HCT116 (cell line): ENCODE data around the gene NCAN. TPM values are rescaled to one million over a fixed set of nuclear protein-coding genes. Genes with fewer than 3 reads are reported as not detected.

Source experiments
- ATAC-seq: fragments of 200-7000 bp; cut with Tn5 transposase; 2 replicates; pipeline ENCODE4 v1.9.1; 2020; ENCODE audit warnings: mild to moderate bottlenecking, moderate library complexity
- BruUV-seq: library from RNA; stranded (reverse); fragments of 400-500 nt; replicated peaks from 2 replicates; lab custom pipeline; 2021; lab: Mats Ljungman, UMichigan
- CTCF ChIA-PET: fragments of 300-600 bp; sonication (Branson Sonifier 250); formaldehyde crosslinking; loops from one replicate; lab custom pipeline; 2021; ENCODE audit warnings: antibody characterized with exemption; lab: Charles Lee
- POLR2A ChIA-PET: fragments of 300-600, 350-600 bp; sonication (Branson Sonifier 250); formaldehyde crosslinking; loops from one replicate; lab custom pipeline; 2021; ENCODE audit warnings: antibody characterized with exemption; lab: Charles Lee
- RAD21 ChIA-PET, 2 experiments: fragments of 300-600 bp; sonication (Branson Sonifier 250); formaldehyde crosslinking; loops; one replicate each; lab custom pipeline; 2023; ENCODE audit warnings: low total read pairs in 2 of 2; ENCODE audit not compliant: uncharacterized antibody in 2 of 2, unreplicated experiment in 2 of 2, low non-redundant PET in 1 of 2; lab: Charles Lee
- DNase-seq: peaks from one replicate; pipeline ENCODE4 v3.0.0-alpha.2; 2010; ENCODE audit warnings: low read depth, low spot score
- H2AFZ ChIP-seq: fragments of 200-600 bp; shearing (Covaris generic), sonication (generic); 2 replicates; pipeline ENCODE4 v1.6.1; 2017; ENCODE audit warnings: low read depth, mixed run types, mixed read lengths, antibody characterized with exemption, low read length; ENCODE audit not compliant: poor library complexity, severe bottlenecking
- H3K27ac ChIP-seq: 2 replicates; pipeline ENCODE4 v1.5.1; 2012; ENCODE audit warnings: low read depth, low read length
- H3K27me3 ChIP-seq: fragments of 200-600 bp; sonication (generic); 2 replicates; pipeline ENCODE4 v1.6.1; 2016; ENCODE audit warnings: mixed run types, low read length, mixed read lengths; ENCODE audit not compliant: insufficient read depth
- H3K36me3 ChIP-seq, 2 experiments: fragments of 200-500 bp in 1 of 2; fragments of 200-600 bp in 1 of 2; sonication (Bioruptor generic) in 1 of 2; sonication (generic) in 1 of 2; 2 replicates each; pipeline versions ENCODE4 v1.5.1 to v1.6.1; 2014 to 2016; ENCODE audit warnings: low read length in 2 of 2, inconsistent platforms in 1 of 2, mixed read lengths in 1 of 2, mixed run types in 1 of 2; ENCODE audit not compliant: insufficient read depth in 2 of 2, control insufficient read depth in 1 of 2
- H3K4me1 ChIP-seq, 2 experiments: fragments of 200-600 bp in 1 of 2; sonication (generic) in 1 of 2; 2 replicates each; pipeline versions ENCODE4 v1.5.1 to v1.6.1; 2012 to 2017; ENCODE audit warnings: low read length in 2 of 2, inconsistent platforms in 1 of 2, mild to moderate bottlenecking in 1 of 2, mixed read lengths in 1 of 2, mixed run types in 1 of 2, moderate library complexity in 1 of 2; ENCODE audit not compliant: insufficient read depth in 2 of 2, control insufficient read depth in 1 of 2
- H3K4me2 ChIP-seq: fragments of 200-600 bp; sonication (generic); 2 replicates; pipeline ENCODE4 v1.6.1; 2017; ENCODE audit warnings: mixed run types, low read length, mixed read lengths
- H3K4me3 ChIP-seq, 2 experiments: fragments of 200-600 bp in 1 of 2; sonication (generic) in 1 of 2; replicated peaks in 1 of 2; 2 replicates each; pipeline ENCODE4 v1.5.1; 2011 to 2016; ENCODE audit warnings: low read length in 2 of 2, control low read depth in 1 of 2, low read depth in 1 of 2, mild to moderate bottlenecking in 1 of 2, mixed read lengths in 1 of 2, mixed run types in 1 of 2
- H3K79me2 ChIP-seq: fragments of 200-600 bp; sonication (generic); 2 replicates; pipeline ENCODE4 v1.6.1; 2017; ENCODE audit warnings: mild to moderate bottlenecking, mixed run types, low read length, moderate library complexity, mixed read lengths; ENCODE audit not compliant: insufficient read depth
- H3K9ac ChIP-seq: fragments of 200-600 bp; sonication (generic); 2 replicates; pipeline ENCODE4 v1.6.1; 2016; ENCODE audit warnings: low read length, mixed read lengths
- H3K9me2 ChIP-seq: fragments of 200-600 bp; sonication (generic), shearing (Covaris generic); 2 replicates; pipeline ENCODE4 v1.6.1; 2017; ENCODE audit warnings: mixed run types, mild to moderate bottlenecking, moderate library complexity; ENCODE audit not compliant: insufficient read depth
- H3K9me3 ChIP-seq, 2 experiments: fragments of 200-500 bp in 1 of 2; fragments of 200-600 bp in 1 of 2; sonication (Bioruptor generic) in 1 of 2; sonication (generic) in 1 of 2; 2 replicates each; pipeline ENCODE4 v1.6.1; 2014 to 2017; ENCODE audit warnings: low read length in 2 of 2, mixed read lengths in 2 of 2, inconsistent platforms in 1 of 2, low read depth in 1 of 2, mild to moderate bottlenecking in 1 of 2, mixed run types in 1 of 2, moderate library complexity in 1 of 2; ENCODE audit not compliant: control insufficient read depth in 1 of 2, insufficient read depth in 1 of 2
- H4K20me1 ChIP-seq: fragments of 200-600 bp; sonication (generic), shearing (Covaris generic); 2 replicates; pipeline ENCODE4 v1.6.1; 2017; ENCODE audit warnings: mixed run types, mild to moderate bottlenecking, moderate library complexity; ENCODE audit not compliant: insufficient read depth
- ATF3 ChIP-seq: IDR thresholded peaks from 2 replicates; pipeline ENCODE4 v1.6.1; 2012
- CBX3 ChIP-seq: IDR thresholded peaks from 2 replicates; pipeline ENCODE4 v1.6.1; 2012; ENCODE audit warnings: low read depth
- EZH2 ChIP-seq: fragments of 200-600 bp; sonication (generic); IDR thresholded peaks from 2 replicates; pipeline ENCODE4 v1.6.1; 2017; ENCODE audit warnings: antibody characterized with exemption, mixed run types
- EZH2phosphoT487 ChIP-seq: fragments of 200-600 bp; IDR thresholded peaks from 2 replicates; pipeline ENCODE4 v1.6.1; 2018; ENCODE audit warnings: antibody characterized with exemption, borderline replicate concordance
- FOSL1 ChIP-seq: IDR thresholded peaks from 2 replicates; pipeline ENCODE4 v1.6.1; 2012; ENCODE audit warnings: low read depth
- JUND ChIP-seq: IDR thresholded peaks from 2 replicates; pipeline ENCODE4 v1.6.1; 2012
- POLR2A ChIP-seq: IDR thresholded peaks from 2 replicates; pipeline ENCODE4 v1.7.0; 2011; ENCODE audit warnings: borderline replicate concordance; ENCODE audit not compliant: insufficient read depth, insufficient read length; ENCODE audit errors: extremely low read depth
- POLR2AphosphoS5 ChIP-seq: IDR thresholded peaks from 2 replicates; pipeline ENCODE4 v1.6.1; 2011; ENCODE audit warnings: mild to moderate bottlenecking, low read depth, low read length, moderate library complexity
- RAD21 ChIP-seq: IDR thresholded peaks from 2 replicates; pipeline ENCODE4 v1.6.1; 2012; ENCODE audit warnings: low read depth, mild to moderate bottlenecking
- SP1 ChIP-seq: IDR thresholded peaks from 2 replicates; pipeline ENCODE4 v1.6.1; 2012; ENCODE audit warnings: low read depth
- SRF ChIP-seq: IDR thresholded peaks from 2 replicates; pipeline ENCODE4 v1.6.1; 2012; ENCODE audit warnings: low read depth
- YY1 ChIP-seq: IDR thresholded peaks from 2 replicates; pipeline ENCODE4 v1.6.1; 2011; ENCODE audit warnings: low read length, low read depth, moderate library complexity, mild to moderate bottlenecking; ENCODE audit not compliant: insufficient replicate concordance; ENCODE audit errors: extremely low read depth
- ZBTB33 ChIP-seq: IDR thresholded peaks from 2 replicates; pipeline ENCODE4 v1.6.1; 2011; ENCODE audit warnings: mild to moderate bottlenecking, low read length, moderate library complexity; ENCODE audit not compliant: insufficient replicate concordance; ENCODE audit errors: extremely low read depth
- ZFX ChIP-seq: fragments of 450-650 bp; IDR thresholded peaks from 2 replicates; pipeline ENCODE4 v1.6.1; 2017
- intact Hi-C: fragments of 100-400 bp; cut with micrococcal nuclease; formaldehyde crosslinking; loops from 2 replicates; pipeline ENCODE4 v1.10.0; 2022
- total RNA-seq: library from RNA; stranded (reverse); gene quantifications from one replicate; pipeline ENCODE4 v1.2.1, GENCODE V29; 2021; ENCODE audit not compliant: unreplicated experiment

The NCAN gene
- total RNA-seq, 1 experiment from 2014 or later: 0.07 TPM

- no peak for TF ChIP-seq YY1
- no peak for TF ChIP-seq JUND
- no peak for TF ChIP-seq POLR2A
- no peak for TF ChIP-seq SP1
- no peak for TF ChIP-seq ZFX
- TF ChIP-seq, all 23 proteins: peak for 0
Observed at GRCh38 chr19:19280561-19280960, 68.8 kb downstream of the NCAN start (continued).

- RAD21 ChIA-PET: no interaction called here
- Histone ChIP-seq H3K4me1 (no peaks in the 10 kb centered on the region), H3K4me2 (no peak overlapping the region), H3K27ac (no peak overlapping the region), H3K27me3 (no peaks in the 10 kb centered on the region), H3K36me3 (peaks cover 10% of the 10 kb centered on the region in 2 experiments; a peak in 3 of 4 replicates), H3K79me2 (no peaks in the 10 kb centered on the region), H3K9ac (no peak overlapping the region), H3K4me3 (no peak overlapping the region), H3K9me3 (no peaks in the 10 kb centered on the region), H4K20me1 (no peaks in the 10 kb centered on the region), H2AFZ (no peak overlapping the region), H3K9me2 (no peaks in the 10 kb centered on the region)
- no TSS peak for BruUV-seq
- intact Hi-C loops: no loop called here
- POLR2A ChIA-PET: no interaction called here
- no peak for TF ChIP-seq RAD21
- TF ChIP-seq EZH2: no peak
- no peak for TF ChIP-seq ZFX
- no peak for TF ChIP-seq ATF3
- TF ChIP-seq SRF: no peak
- no peak for TF ChIP-seq CBX3
- TF ChIP-seq FOSL1: no peak
- no peak for TF ChIP-seq EZH2phosphoT487
- TF ChIP-seq ZBTB33: no peak
- no peak for TF ChIP-seq POLR2AphosphoS5
- CTCF ChIA-PET: no interaction called here
- DNase-seq (no peak), ATAC-seq (no peak)
Observed at GRCh38 chr19:19285686-19286085, 73.9 kb downstream of the NCAN start.
